SK-N-SH (cell line): ENCODE data around the gene ANXA8. TPM values are rescaled to one million over a fixed set of nuclear protein-coding genes. Genes with fewer than 3 reads are reported as not detected.

Experiments
- CTCF ChIA-PET: fragments of 300-600, 350-600 bp; formaldehyde crosslinking; extraction: SDS; loops from one replicate; lab custom pipeline; 2021; lab: Yijun Ruan, JAX
- POLR2A ChIA-PET: fragments of 350-600 bp; sonication (Branson Sonifier 250); formaldehyde crosslinking; extraction: SDS; loops from one replicate; lab custom pipeline; 2020; ENCODE audit warnings: antibody characterized with exemption, inconsistent platforms; lab: Yijun Ruan, JAX
- DNase-seq: peaks from one replicate; pipeline ENCODE4 v3.0.0; 2012
- H2AFZ ChIP-seq: fragments of 200-600 bp; sonication (generic); 2 replicates; pipeline ENCODE4 v1.8.1; 2016; ENCODE audit warnings: antibody characterized with exemption, mild to moderate bottlenecking, low read depth
- H3F3A ChIP-seq: fragments of 200-600 bp; sonication (generic); replicated peaks from 2 replicates; pipeline ENCODE3; 2016; ENCODE audit warnings: antibody characterized with exemption, mild to moderate bottlenecking; ENCODE audit not compliant: insufficient read depth
- H3K27ac ChIP-seq, 2 experiments: fragments of 200-500 bp in 1 of 2; fragments of 200-600 bp in 1 of 2; sonication (Bioruptor generic) in 1 of 2; sonication (generic), shearing (Covaris generic) in 1 of 2; 2 replicates each; pipeline versions ENCODE4 v1.5.1 to v1.6.1; 2014 to 2016; ENCODE audit warnings: low read depth in 2 of 2, inconsistent platforms in 1 of 2, low read length in 1 of 2, mild to moderate bottlenecking in 1 of 2, mixed read lengths in 1 of 2
- H3K27me3 ChIP-seq: fragments of 200-600 bp; sonication (generic), shearing (Covaris generic); 2 replicates; pipeline ENCODE4 v1.6.1; 2016; ENCODE audit warnings: mixed run types; ENCODE audit not compliant: insufficient read depth
- H3K36me3 ChIP-seq, 2 experiments: fragments of 200-500 bp in 1 of 2; fragments of 200-600 bp in 1 of 2; sonication (Bioruptor generic) in 1 of 2; sonication (generic) in 1 of 2; replicated peaks in 1 of 2; 2 replicates each; pipeline versions ENCODE3 to v1.5.1; 2014 to 2016; ENCODE audit warnings: low read length in 1 of 2, mild to moderate bottlenecking in 1 of 2; ENCODE audit not compliant: insufficient read depth in 2 of 2, control insufficient read depth in 1 of 2
- H3K4me1 ChIP-seq, 2 experiments: fragments of 200-500 bp in 1 of 2; fragments of 200-600 bp in 1 of 2; sonication (Bioruptor generic) in 1 of 2; sonication (generic), shearing (Covaris generic) in 1 of 2; 2 replicates each; pipeline versions ENCODE4 v1.5.1 to v1.6.1; 2014 to 2016; ENCODE audit warnings: low read depth in 1 of 2, low read length in 1 of 2, mixed run types in 1 of 2; ENCODE audit not compliant: insufficient read depth in 2 of 2, control insufficient read depth in 1 of 2
- H3K4me2 ChIP-seq: fragments of 200-600 bp; sonication (generic), shearing (Covaris generic); 2 replicates; pipeline ENCODE4 v1.6.1; 2017; ENCODE audit warnings: mixed run types
- H3K4me3 ChIP-seq, 2 experiments: fragments of 200-500 bp in 1 of 2; fragments of 200-600 bp in 1 of 2; sonication (Bioruptor generic) in 1 of 2; sonication (generic), shearing (Covaris generic) in 1 of 2; 2 replicates each; pipeline versions ENCODE4 v1.5.1 to v1.8.1; 2014 to 2016; ENCODE audit warnings: low read depth in 2 of 2, inconsistent platforms in 1 of 2, low read length in 1 of 2, mild to moderate bottlenecking in 1 of 2, mixed read lengths in 1 of 2, moderate library complexity in 1 of 2
- H3K79me2 ChIP-seq: fragments of 200-600 bp; sonication (generic); 2 replicates; pipeline ENCODE4 v1.8.1; 2017; ENCODE audit warnings: mild to moderate bottlenecking; ENCODE audit not compliant: insufficient read depth
- H3K9ac ChIP-seq: fragments of 200-600 bp; sonication (generic); 2 replicates; pipeline ENCODE4 v1.6.1; 2017; ENCODE audit warnings: mixed run types
- H3K9me2 ChIP-seq: fragments of 200-600 bp; sonication (generic); 2 replicates; pipeline ENCODE4 v1.6.1; 2017; ENCODE audit warnings: mixed run types
- H3K9me3 ChIP-seq: fragments of 200-600 bp; sonication (generic); 2 replicates; pipeline ENCODE4 v1.6.1; 2017; ENCODE audit warnings: mixed run types, mild to moderate bottlenecking, moderate library complexity
- H4K20me1 ChIP-seq: fragments of 200-600 bp; sonication (generic); 2 replicates; pipeline ENCODE4 v1.6.1; 2017; ENCODE audit warnings: mild to moderate bottlenecking, mixed run types; ENCODE audit not compliant: insufficient read depth
- CTCF ChIP-seq: fragments of 200-600 bp; sonication (generic); IDR thresholded peaks from 2 replicates; pipeline ENCODE4 v1.6.1; 2017; ENCODE audit warnings: antibody characterized with exemption, mild to moderate bottlenecking, moderate library complexity
- ELF1 ChIP-seq: IDR thresholded peaks from 2 replicates; pipeline ENCODE4 v1.4.0; 2012
- EP300 ChIP-seq, 2 experiments: IDR thresholded peaks; 2 replicates each; pipeline versions ENCODE4 v1.4.0 to v1.6.1; 2012; ENCODE audit warnings: borderline replicate concordance in 1 of 2, low read depth in 1 of 2, low read length in 1 of 2
- FOSL2 ChIP-seq: IDR thresholded peaks from 2 replicates; pipeline ENCODE4 v1.4.0; 2012; ENCODE audit warnings: low read depth, mild to moderate bottlenecking, moderate library complexity, borderline replicate concordance
- FOXM1 ChIP-seq: IDR thresholded peaks from 2 replicates; pipeline ENCODE4 v1.4.0; 2012; ENCODE audit warnings: low read depth, mild to moderate bottlenecking
- GABPA ChIP-seq: IDR thresholded peaks from 2 replicates; pipeline ENCODE4 v1.4.0; 2012; ENCODE audit warnings: low read depth, mild to moderate bottlenecking
- GATA2 ChIP-seq: sonication (generic); formaldehyde crosslinking; IDR thresholded peaks from 2 replicates; pipeline ENCODE4 v1.5.0; 2020; ENCODE audit warnings: mild to moderate bottlenecking, missing genetic modification reagents
- IRF3 ChIP-seq: fragments of 150-350 bp; IDR thresholded peaks from 2 replicates; pipeline ENCODE4 v1.6.1; 2016; ENCODE audit warnings: mild to moderate bottlenecking, low read depth, low read length
- JUND ChIP-seq: IDR thresholded peaks from 2 replicates; pipeline ENCODE4 v1.4.0; 2012
- MAX ChIP-seq: IDR thresholded peaks from 2 replicates; pipeline ENCODE4 v1.4.0; 2012; ENCODE audit warnings: low read depth
- NFIC ChIP-seq: IDR thresholded peaks from 2 replicates; pipeline ENCODE4 v1.4.0; 2012; ENCODE audit warnings: borderline replicate concordance
- RAD21 ChIP-seq: IDR thresholded peaks from 2 replicates; pipeline ENCODE4 v1.6.1; 2012; ENCODE audit warnings: mild to moderate bottlenecking, low read length
- REST ChIP-seq: IDR thresholded peaks from 2 replicates; pipeline ENCODE4 v1.6.1; 2012; ENCODE audit warnings: mild to moderate bottlenecking, low read depth, low read length, moderate library complexity
- RFX5 ChIP-seq: IDR thresholded peaks from 2 replicates; pipeline ENCODE4 v1.6.1; 2012; ENCODE audit warnings: mild to moderate bottlenecking, improper control_type of control experiment, low read length
- RXRA ChIP-seq: IDR thresholded peaks from 2 replicates; pipeline ENCODE4 v1.4.0; 2012; ENCODE audit warnings: low read depth, mild to moderate bottlenecking, borderline replicate concordance
- SMC3 ChIP-seq: IDR thresholded peaks from 2 replicates; pipeline ENCODE4 v1.6.1; 2012; ENCODE audit warnings: low read depth, low read length, improper control_type of control experiment
- TAF1 ChIP-seq: IDR thresholded peaks from 2 replicates; pipeline ENCODE4 v1.6.1; 2012; ENCODE audit warnings: low read depth, mild to moderate bottlenecking, low read length, moderate library complexity, borderline replicate concordance
- USF1 ChIP-seq: IDR thresholded peaks from 2 replicates; pipeline ENCODE4 v1.4.0; 2012; ENCODE audit warnings: low read depth, borderline replicate concordance
- YY1 ChIP-seq: IDR thresholded peaks from 2 replicates; pipeline ENCODE4 v1.4.0; 2012; ENCODE audit warnings: low read depth, mild to moderate bottlenecking
- ZBTB33 ChIP-seq: IDR thresholded peaks from 2 replicates; pipeline ENCODE4 v1.4.0; 2012; ENCODE audit warnings: low read depth, borderline replicate concordance
- WGBS: methylation state at CpG from one replicate; pipeline ENCODE4 v1.1.6; 2017; ENCODE audit warnings: low lambda C conversion rate; 5-methylcytosine and 5-hydroxymethylcytosine counted together
- polyA plus RNA-seq, 3 experiments: library from polyadenylated mRNA; depleted of rRNA; stranded (reverse); fragments of >200 nt; gene quantifications; 2 replicates each; pipeline ENCODE4 v1.2.3, GENCODE V29; 2012

ANXA8 gene
- polyA plus RNA-seq, 1 of the 3 experiments (the other 2 are of a cell fraction), result 0.15 TPM

GRCh38 chr10:47441938-47442337 is 42.0 kb downstream of the ANXA8 start:
- Histone ChIP-seq H3F3A (no peaks in the 10 kb centered on the region), H3K4me3 (no peak overlapping the region), H3K9me2 (no peaks in the 10 kb centered on the region), H3K9ac (no peak overlapping the region), H3K27me3 (no peaks in the 10 kb centered on the region), H3K4me1 (no peaks in the 10 kb centered on the region), H3K36me3 (no peaks in the 10 kb centered on the region), H3K4me2 (no peak overlapping the region), H3K27ac (no peak overlapping the region), H2AFZ (no peak overlapping the region), H3K9me3 (0 out of 2 replicates have a peak, but pooled peaks cover 4% of the 10 kb centered on the region), H3K79me2 (no peaks in the 10 kb centered on the region), H4K20me1 (no peaks in the 10 kb centered on the region)
- TF ChIP-seq USF1, result no peak
- TF ChIP-seq GABPA, result no peak
- no peak for TF ChIP-seq RFX5
- no peak for TF ChIP-seq NFIC
- TF ChIP-seq YY1, result no peak
- TF ChIP-seq SMC3, result no peak
- no peak for TF ChIP-seq JUND
- no peak for TF ChIP-seq CTCF
- no peak for TF ChIP-seq ZBTB33
- TF ChIP-seq ELF1, result no peak
- TF ChIP-seq EP300 (IDR thresholded peaks at IDR 0.05; ENCODE audit: borderline replicate concordance in 1 of 2, low read depth in 1 of 2, low read length in 1 of 2), result no peak
- TF ChIP-seq FOXM1, result no peak
- no peak for TF ChIP-seq GATA2 (CRISPR knock-in tag)
- POLR2A ChIA-PET, result no interaction called here
- CTCF ChIA-PET, result interaction anchor here (0.9 to 1.4 kb wide), 2 partner anchors 81 to 418 kb away, joined by 3 to 4 read pairs; no protein-coding TSS in a partner anchor
- no peak for DNase-seq
- WGBS, result 20% methylated on average over 4 of the region's 4 CpGs

- Histone ChIP-seq H3K27me3 (no peaks in the 10 kb centered on the region), H3K4me3 (no peak overlapping the region), H3F3A (no peaks in the 10 kb centered on the region), H3K4me2 (no peak overlapping the region), H3K9me2 (no peaks in the 10 kb centered on the region), H2AFZ (no peak overlapping the region), H3K79me2 (no peaks in the 10 kb centered on the region), H3K4me1 (no peaks in the 10 kb centered on the region), H3K36me3 (no peaks in the 10 kb centered on the region), H3K9me3 (0 out of 2 replicates have a peak, but pooled peaks cover under 1% of the 10 kb centered on the region), H3K27ac (no peak overlapping the region), H4K20me1 (no peaks in the 10 kb centered on the region), H3K9ac (no peak overlapping the region)
- WGBS, result 49% methylated on average over 3 of the region's 4 CpGs
- DNase-seq, result no peak
- CTCF ChIA-PET, result no interaction called here
- POLR2A ChIA-PET, result no interaction called here
- TF ChIP-seq RXRA (no peak), FOSL2 (no peak), IRF3 (no peak), TAF1 (no peak), RAD21 (no peak), REST (no peak), MAX (no peak), YY1 (no peak), JUND (no peak)
Measured at GRCh38 chr10:47440207-47440606, 43.7 kb downstream of the ANXA8 start.
